ENCODE data around the gene ZMIZ1.

The ZMIZ1 gene

GRCh38 chr10:79266084-79266483 is 197.3 kb downstream of the ZMIZ1 start:
- H3K4ac ChIP-seq (ENCODE audit: low read depth, low read length), result peak overlapping the region; percentile 25
- peak overlapping the region; percentile 51 for H3K27ac ChIP-seq (ENCODE audit: low read depth, low read length)
- peak overlapping the region; percentile 21 for H2BK120ac ChIP-seq (ENCODE audit: insufficient read depth, low read length, poor library complexity)
- WGBS (ENCODE audit: extremely low coverage, insufficient coverage, insufficient read length), result no CpG with 5 or more reads among the region's 6 CpGs
- H4K8ac ChIP-seq (ENCODE audit: low read depth, low read length), result no peak overlapping the region
- peaks cover 44 to 46% of the 10 kb centered on the region in 2 experiments for H3K36me3 ChIP-seq (ENCODE audit: control insufficient read depth in 1 of 2, insufficient read depth in 2 of 2, low read length in 2 of 2)
- no peak overlapping the region for H4K12ac ChIP-seq (ENCODE audit: low read depth, low read length)
- DNase-seq, result no peak
- H3K4me2 ChIP-seq (ENCODE audit: low read length), result no peak overlapping the region
- H2BK5ac ChIP-seq (ENCODE audit: low read depth, low read length, poor library complexity), result no peak overlapping the region
- H3K9me3 ChIP-seq (ENCODE audit: insufficient read depth, low read depth, low read length), result peaks cover 2% of the 10 kb centered on the region
- H3K14ac ChIP-seq (ENCODE audit: low read length), result peak overlapping the region; percentile 10
- peaks cover 61 to 66% of the 10 kb centered on the region in 2 experiments for H3K4me1 ChIP-seq (ENCODE audit: control insufficient read depth in 1 of 2, insufficient read depth in 2 of 2, low read length in 2 of 2)
- peaks cover 6% of the 10 kb centered on the region for H3K79me2 ChIP-seq (ENCODE audit: control insufficient read depth, insufficient read depth, low read length, poor library complexity)
- peak overlapping the region; percentile 15 for H4K91ac ChIP-seq (ENCODE audit: low read depth, low read length)
- peak overlapping the region; percentile 40 for H3K18ac ChIP-seq (ENCODE audit: low read length)
- no peaks in the 10 kb centered on the region for H3K27me3 ChIP-seq (ENCODE audit: insufficient read depth, low read length)
- peaks cover 22% of the 10 kb centered on the region for H3K79me1 ChIP-seq (ENCODE audit: low read length)
- H2AFZ ChIP-seq (ENCODE audit: insufficient read depth, low read length, poor library complexity), result no peak overlapping the region
- no peak overlapping the region for H3K23ac ChIP-seq (ENCODE audit: low read length)
- no peak overlapping the region for H3K4me3 ChIP-seq (ENCODE audit: low read depth, low read length)
- no peak overlapping the region for H2AK5ac ChIP-seq (ENCODE audit: low read length)
- no peak overlapping the region for H2BK12ac ChIP-seq (ENCODE audit: low read length)
- no peak overlapping the region for H3K9ac ChIP-seq (ENCODE audit: low read length)

GRCh38 chr10:79266543-79267312 is 198.0 kb downstream of the ZMIZ1 start:
- H2AK5ac ChIP-seq (ENCODE audit: low read length), result no peak overlapping the region
- no CpG with 5 or more reads among the region's 11 CpGs for WGBS (ENCODE audit: extremely low coverage, insufficient coverage, insufficient read length)
- no peaks in the 10 kb centered on the region for H3K27me3 ChIP-seq (ENCODE audit: insufficient read depth, low read length)
- no peak overlapping the region for H4K8ac ChIP-seq (ENCODE audit: low read depth, low read length)
- H3K4ac ChIP-seq (ENCODE audit: low read depth, low read length), result peak overlapping the region; percentile 13
- peaks cover 60 to 63% of the 10 kb centered on the region in 2 experiments for H3K4me1 ChIP-seq (ENCODE audit: control insufficient read depth in 1 of 2, insufficient read depth in 2 of 2, low read length in 2 of 2)
- DNase-seq, result peak; percentile 68 to 71
- H3K9ac ChIP-seq (ENCODE audit: low read length), result no peak overlapping the region
- H3K79me2 ChIP-seq (ENCODE audit: control insufficient read depth, insufficient read depth, low read length, poor library complexity), result peaks cover 6% of the 10 kb centered on the region
- H3K14ac ChIP-seq (ENCODE audit: low read length), result peak overlapping the region; percentile 13
- peak overlapping the region; percentile 3 for H3K4me2 ChIP-seq (ENCODE audit: low read length)
- H3K36me3 ChIP-seq (ENCODE audit: control insufficient read depth in 1 of 2, insufficient read depth in 2 of 2, low read length in 2 of 2), result peaks cover 45 to 46% of the 10 kb centered on the region in 2 experiments
- peaks cover 2% of the 10 kb centered on the region for H3K9me3 ChIP-seq (ENCODE audit: insufficient read depth, low read depth, low read length)
- H2BK12ac ChIP-seq (ENCODE audit: low read length), result peak overlapping the region; percentile 19
- H3K79me1 ChIP-seq (ENCODE audit: low read length), result peaks cover 24% of the 10 kb centered on the region
- peak overlapping the region; percentile 25 for H2BK5ac ChIP-seq (ENCODE audit: low read depth, low read length, poor library complexity)
- no peak overlapping the region for H4K12ac ChIP-seq (ENCODE audit: low read depth, low read length)
- H3K18ac ChIP-seq (ENCODE audit: low read length), result peak overlapping the region; percentile 60
- peak overlapping the region; percentile 51 for H3K27ac ChIP-seq (ENCODE audit: low read depth, low read length)
- no peak overlapping the region for H2BK120ac ChIP-seq (ENCODE audit: insufficient read depth, low read length, poor library complexity)
- peak overlapping the region; percentile 40 for H2AFZ ChIP-seq (ENCODE audit: insufficient read depth, low read length, poor library complexity)
- H3K23ac ChIP-seq (ENCODE audit: low read length), result no peak overlapping the region
- H3K4me3 ChIP-seq (ENCODE audit: low read depth, low read length), result no peak overlapping the region
- peak overlapping the region; percentile 31 for H4K91ac ChIP-seq (ENCODE audit: low read depth, low read length)

- peaks cover 60 to 65% of the 10 kb centered on the region in 2 experiments for H3K4me1 ChIP-seq (ENCODE audit: control insufficient read depth in 1 of 2, insufficient read depth in 2 of 2, low read length in 2 of 2)
- H2BK120ac ChIP-seq (ENCODE audit: insufficient read depth, low read length, poor library complexity), result no peak overlapping the region
- H2AK5ac ChIP-seq (ENCODE audit: low read length), result no peak overlapping the region
- H4K12ac ChIP-seq (ENCODE audit: low read depth, low read length), result no peak overlapping the region
- no peak overlapping the region for H3K14ac ChIP-seq (ENCODE audit: low read length)
- H3K79me2 ChIP-seq (ENCODE audit: control insufficient read depth, insufficient read depth, low read length, poor library complexity), result peaks cover 8% of the 10 kb centered on the region
- no peak overlapping the region for H2BK5ac ChIP-seq (ENCODE audit: low read depth, low read length, poor library complexity)
- H4K91ac ChIP-seq (ENCODE audit: low read depth, low read length), result no peak overlapping the region
- no peak overlapping the region for H2BK12ac ChIP-seq (ENCODE audit: low read length)
- no peak for DNase-seq
- H3K4ac ChIP-seq (ENCODE audit: low read depth, low read length), result peak overlapping the region; percentile 18
- no CpG with 5 or more reads among the region's 3 CpGs for WGBS (ENCODE audit: extremely low coverage, insufficient coverage, insufficient read length)
- H3K18ac ChIP-seq (ENCODE audit: low read length), result peak overlapping the region; percentile 11
- no peaks in the 10 kb centered on the region for H3K27me3 ChIP-seq (ENCODE audit: insufficient read depth, low read length)
- no peak overlapping the region for H3K4me3 ChIP-seq (ENCODE audit: low read depth, low read length)
- H3K79me1 ChIP-seq (ENCODE audit: low read length), result peaks cover 24% of the 10 kb centered on the region
- H3K23ac ChIP-seq (ENCODE audit: low read length), result no peak overlapping the region
- H2AFZ ChIP-seq (ENCODE audit: insufficient read depth, low read length, poor library complexity), result no peak overlapping the region
- H3K9ac ChIP-seq (ENCODE audit: low read length), result no peak overlapping the region
- no peak overlapping the region for H4K8ac ChIP-seq (ENCODE audit: low read depth, low read length)
- H3K4me2 ChIP-seq (ENCODE audit: low read length), result no peak overlapping the region
- peaks cover 2% of the 10 kb centered on the region for H3K9me3 ChIP-seq (ENCODE audit: insufficient read depth, low read depth, low read length)
- H3K27ac ChIP-seq (ENCODE audit: low read depth, low read length), result no peak overlapping the region
- peaks cover 46 to 49% of the 10 kb centered on the region in 2 experiments for H3K36me3 ChIP-seq (ENCODE audit: control insufficient read depth in 1 of 2, insufficient read depth in 2 of 2, low read length in 2 of 2)
Observed at GRCh38 chr10:79267499-79267898, 198.7 kb downstream of the ZMIZ1 start.

- no peak overlapping the region for H2AK5ac ChIP-seq (ENCODE audit: low read length)
- H2BK5ac ChIP-seq (ENCODE audit: low read depth, low read length, poor library complexity), result no peak overlapping the region
- no peak overlapping the region for H3K23ac ChIP-seq (ENCODE audit: low read length)
- H3K4me3 ChIP-seq (ENCODE audit: low read depth, low read length), result no peak overlapping the region
- H2BK12ac ChIP-seq (ENCODE audit: low read length), result no peak overlapping the region
- H3K36me3 ChIP-seq (ENCODE audit: control insufficient read depth in 1 of 2, insufficient read depth in 2 of 2, low read length in 2 of 2), result peaks cover 47 to 49% of the 10 kb centered on the region in 2 experiments
- no CpG with 5 or more reads among the region's 12 CpGs for WGBS (ENCODE audit: extremely low coverage, insufficient coverage, insufficient read length)
- no peak overlapping the region for H4K12ac ChIP-seq (ENCODE audit: low read depth, low read length)
- H3K4me2 ChIP-seq (ENCODE audit: low read length), result no peak overlapping the region
- no peak overlapping the region for H3K18ac ChIP-seq (ENCODE audit: low read length)
- H3K4me1 ChIP-seq (ENCODE audit: control insufficient read depth in 1 of 2, insufficient read depth in 2 of 2, low read length in 2 of 2), result peaks cover 65 to 68% of the 10 kb centered on the region in 2 experiments
- H3K79me1 ChIP-seq (ENCODE audit: low read length), result peaks cover 24% of the 10 kb centered on the region
- no peaks in the 10 kb centered on the region for H3K27me3 ChIP-seq (ENCODE audit: insufficient read depth, low read length)
- H3K9ac ChIP-seq (ENCODE audit: low read length), result no peak overlapping the region
- no peak overlapping the region for H3K14ac ChIP-seq (ENCODE audit: low read length)
- no peak overlapping the region for H4K8ac ChIP-seq (ENCODE audit: low read depth, low read length)
- H4K91ac ChIP-seq (ENCODE audit: low read depth, low read length), result no peak overlapping the region
- peaks cover 8% of the 10 kb centered on the region for H3K79me2 ChIP-seq (ENCODE audit: control insufficient read depth, insufficient read depth, low read length, poor library complexity)
- DNase-seq, result peak in 1 of 2 donors; percentile 32
- no peak overlapping the region for H3K27ac ChIP-seq (ENCODE audit: low read depth, low read length)
- H3K9me3 ChIP-seq (ENCODE audit: insufficient read depth, low read depth, low read length), result peaks cover 2% of the 10 kb centered on the region
- H2AFZ ChIP-seq (ENCODE audit: insufficient read depth, low read length, poor library complexity), result no peak overlapping the region
- H3K4ac ChIP-seq (ENCODE audit: low read depth, low read length), result no peak overlapping the region
- H2BK120ac ChIP-seq (ENCODE audit: insufficient read depth, low read length, poor library complexity), result no peak overlapping the region
Observed at GRCh38 chr10:79268161-79268601, 199.4 kb downstream of the ZMIZ1 start.

Data from trophoblast cell (in vitro differentiated cells and primary cell).